ENCODE measurements around the gene SFMBT1.

The SFMBT1 gene

GRCh38 chr3:52881871-52882270 is 164.0 kb downstream of the SFMBT1 start:
- DNase-seq (ENCODE audit: low spot score) = no peak

- no peak for DNase-seq (ENCODE audit: low spot score)
These were observed 165.4 kb downstream of the SFMBT1 start for GRCh38 chr3:52880474-52880873.

GRCh38 chr3:52880047-52880446 is 165.8 kb downstream of the SFMBT1 start:
- DNase-seq (ENCODE audit: low spot score) = no peak

- DNase-seq (ENCODE audit: low spot score) = no peak
These were observed 166.3 kb downstream of the SFMBT1 start for GRCh38 chr3:52879581-52879980.

- no peak for DNase-seq (ENCODE audit: low spot score)
These were observed 166.8 kb downstream of the SFMBT1 start for GRCh38 chr3:52879090-52879489.

GRCh38 chr3:52877085-52877484 is 168.8 kb downstream of the SFMBT1 start:
- no peak for DNase-seq (ENCODE audit: low spot score)

- no peak for DNase-seq (ENCODE audit: low spot score)
These were observed 170.8 kb downstream of the SFMBT1 start for GRCh38 chr3:52874864-52875587.

GRCh38 chr3:52874160-52874701 is 171.6 kb downstream of the SFMBT1 start:
- no peak for DNase-seq (ENCODE audit: low spot score)

- DNase-seq (ENCODE audit: low spot score) = no peak
These were observed 172.3 kb downstream of the SFMBT1 start for GRCh38 chr3:52873433-52874159.

GRCh38 chr3:52872245-52872644 is 173.6 kb downstream of the SFMBT1 start:
- no peak for DNase-seq (ENCODE audit: low spot score)

GRCh38 chr3:52871761-52872160 is 174.1 kb downstream of the SFMBT1 start:
- DNase-seq (ENCODE audit: low spot score) = no peak

- DNase-seq (ENCODE audit: low spot score) = no peak
These were observed 175.4 kb downstream of the SFMBT1 start for GRCh38 chr3:52870471-52870870.

- no peak for DNase-seq (ENCODE audit: low spot score)
These were observed 179.4 kb downstream of the SFMBT1 start for GRCh38 chr3:52866427-52866826.

GRCh38 chr3:52865994-52866393 is 179.9 kb downstream of the SFMBT1 start:
- DNase-seq (ENCODE audit: low spot score) = no peak

GRCh38 chr3:52860424-52860768 is 185.5 kb downstream of the SFMBT1 start:
- DNase-seq (ENCODE audit: low spot score) = no peak

- no peak for DNase-seq (ENCODE audit: low spot score)
These were observed 186.0 kb downstream of the SFMBT1 start for GRCh38 chr3:52859686-52860423.

- DNase-seq (ENCODE audit: low spot score) = no peak
These were observed 188.0 kb downstream of the SFMBT1 start for GRCh38 chr3:52857864-52858263.

GRCh38 chr3:52857133-52857532 is 188.7 kb downstream of the SFMBT1 start:
- no peak for DNase-seq (ENCODE audit: low spot score)

- no peak for DNase-seq (ENCODE audit: low spot score)
These were observed 189.2 kb downstream of the SFMBT1 start for GRCh38 chr3:52856666-52857065.

- DNase-seq (ENCODE audit: low spot score) = no peak
These were observed 191.9 kb downstream of the SFMBT1 start for GRCh38 chr3:52854013-52854412.
